Brain microvascular endothelial cell (primary cell): ENCODE measurements around the gene CMC4.

Experiments used
- DNase-seq: peaks from one replicate; pipeline ENCODE4 v3.0.0-alpha.2; 2020
- H3K27ac ChIP-seq: fragments of 250-450 bp; sonication (Bioruptor Pico); 2 replicates; pipeline ENCODE4 v1.5.1; 2020; ENCODE audit warnings: mild to moderate bottlenecking, moderate library complexity
- H3K27me3 ChIP-seq: fragments of 250-450 bp; sonication (Bioruptor Pico); replicated peaks from 2 replicates; pipeline ENCODE4 v1.5.1; 2020; ENCODE audit warnings: mild to moderate bottlenecking
- H3K36me3 ChIP-seq: fragments of 250-450 bp; sonication (Bioruptor Pico); replicated peaks from 2 replicates; pipeline ENCODE4 v1.5.1; 2020; ENCODE audit warnings: mild to moderate bottlenecking
- H3K4me3 ChIP-seq: 2 replicates; pipeline ENCODE4 v1.5.1; 2011; ENCODE audit warnings: low read depth, mild to moderate bottlenecking, control low read depth, low read length, moderate library complexity
- in situ Hi-C: cut with HindIII; loops from 2 replicates; pipeline ENCODE4 v1.10.0; 2017; ENCODE audit warnings: low sequenced_read_pairs, low pct_ligation_motif_present
- TF ChIP-seq, protein P1 (sequence below): IDR thresholded peaks from 2 replicates; pipeline ENCODE4 v1.5.1; 2011; ENCODE audit warnings: low read depth, mild to moderate bottlenecking, moderate library complexity, low read length, control low read depth, inconsistent platforms; ENCODE audit errors: missing control alignments

CMC4 gene

DNA sequence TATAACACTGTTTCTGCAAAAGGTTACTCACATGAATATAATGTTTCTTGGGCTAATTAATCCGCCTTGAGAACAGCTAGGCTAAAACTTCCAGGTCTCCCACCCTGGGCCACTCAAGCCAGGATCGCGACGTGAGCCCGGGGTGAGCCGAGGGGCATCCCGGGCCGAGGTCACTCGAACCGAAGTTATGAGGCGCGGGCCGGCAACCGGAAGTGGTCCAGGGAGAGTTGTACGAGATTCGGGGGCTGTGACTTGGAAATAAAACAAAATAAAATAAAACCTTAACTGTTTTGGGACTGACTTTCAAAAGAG, 317 bp downstream of the CMC4 start:
- peak overlapping the region; percentile 42 for H3K27ac ChIP-seq

DNA sequence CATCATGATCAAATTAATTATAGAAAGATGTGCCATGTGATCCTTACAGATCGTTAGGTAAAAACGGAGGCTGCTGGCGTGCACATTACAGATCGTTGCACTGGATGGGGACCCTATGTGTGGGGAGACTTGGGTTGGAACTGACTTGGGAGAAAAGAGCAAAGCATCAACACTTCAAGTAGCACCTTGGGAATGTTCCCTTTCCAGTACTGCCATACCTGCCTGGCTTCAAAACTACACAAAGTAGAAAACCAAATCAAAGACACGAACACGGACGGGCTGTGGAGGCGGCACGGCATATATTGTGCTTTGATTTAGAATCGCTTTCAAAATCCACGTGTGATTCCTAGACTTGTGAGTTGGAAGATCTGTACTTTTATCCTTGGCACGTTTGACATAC, 898 bp downstream of the CMC4 start:
- TF ChIP-seq, protein P1, sequence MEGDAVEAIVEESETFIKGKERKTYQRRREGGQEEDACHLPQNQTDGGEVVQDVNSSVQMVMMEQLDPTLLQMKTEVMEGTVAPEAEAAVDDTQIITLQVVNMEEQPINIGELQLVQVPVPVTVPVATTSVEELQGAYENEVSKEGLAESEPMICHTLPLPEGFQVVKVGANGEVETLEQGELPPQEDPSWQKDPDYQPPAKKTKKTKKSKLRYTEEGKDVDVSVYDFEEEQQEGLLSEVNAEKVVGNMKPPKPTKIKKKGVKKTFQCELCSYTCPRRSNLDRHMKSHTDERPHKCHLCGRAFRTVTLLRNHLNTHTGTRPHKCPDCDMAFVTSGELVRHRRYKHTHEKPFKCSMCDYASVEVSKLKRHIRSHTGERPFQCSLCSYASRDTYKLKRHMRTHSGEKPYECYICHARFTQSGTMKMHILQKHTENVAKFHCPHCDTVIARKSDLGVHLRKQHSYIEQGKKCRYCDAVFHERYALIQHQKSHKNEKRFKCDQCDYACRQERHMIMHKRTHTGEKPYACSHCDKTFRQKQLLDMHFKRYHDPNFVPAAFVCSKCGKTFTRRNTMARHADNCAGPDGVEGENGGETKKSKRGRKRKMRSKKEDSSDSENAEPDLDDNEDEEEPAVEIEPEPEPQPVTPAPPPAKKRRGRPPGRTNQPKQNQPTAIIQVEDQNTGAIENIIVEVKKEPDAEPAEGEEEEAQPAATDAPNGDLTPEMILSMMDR = no peak
- peak overlapping the region; percentile 68 for H3K4me3 ChIP-seq
- H3K27ac ChIP-seq = no peak overlapping the region
- in situ Hi-C loops = no loop called here
- no peaks in the 10 kb centered on the region for H3K27me3 ChIP-seq
- DNase-seq = no peak
- H3K36me3 ChIP-seq = no peaks in the 10 kb centered on the region

More for the DNA sequence above, 317 bp downstream of the CMC4 start:
- TF ChIP-seq, protein P1 = no peak
- H3K36me3 ChIP-seq = no peaks in the 10 kb centered on the region
- no peak for DNase-seq
- no peaks in the 10 kb centered on the region for H3K27me3 ChIP-seq
- H3K4me3 ChIP-seq = peak overlapping the region; percentile 68
- in situ Hi-C loops = no loop called here

DNA sequence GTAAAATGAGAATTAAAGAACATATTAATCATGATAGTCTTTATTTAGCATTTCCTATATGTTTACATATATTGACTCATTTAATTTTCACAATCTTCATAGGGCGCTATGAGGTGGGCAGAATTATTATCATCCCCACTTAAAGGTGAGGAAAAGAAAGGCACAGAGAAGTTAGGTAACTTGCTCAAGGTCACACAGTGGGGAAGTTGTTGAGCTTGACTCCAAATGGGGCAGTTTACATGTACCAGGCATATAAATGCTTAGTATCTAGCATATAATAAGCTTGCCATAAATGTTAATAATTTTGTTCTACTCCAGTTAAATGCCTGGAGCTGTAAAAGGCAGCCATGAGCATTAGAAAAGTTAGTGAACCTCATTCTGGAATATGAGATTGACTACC, 1.5 kb downstream of the CMC4 start:
- Histone ChIP-seq H3K27ac (no peak overlapping the region), H3K4me3 (peak overlapping the region; percentile 68), H3K27me3 (no peaks in the 10 kb centered on the region), H3K36me3 (no peaks in the 10 kb centered on the region)
- in situ Hi-C loops = no loop called here
- DNase-seq = no peak
- TF ChIP-seq, protein P1 = no peak

DNA sequence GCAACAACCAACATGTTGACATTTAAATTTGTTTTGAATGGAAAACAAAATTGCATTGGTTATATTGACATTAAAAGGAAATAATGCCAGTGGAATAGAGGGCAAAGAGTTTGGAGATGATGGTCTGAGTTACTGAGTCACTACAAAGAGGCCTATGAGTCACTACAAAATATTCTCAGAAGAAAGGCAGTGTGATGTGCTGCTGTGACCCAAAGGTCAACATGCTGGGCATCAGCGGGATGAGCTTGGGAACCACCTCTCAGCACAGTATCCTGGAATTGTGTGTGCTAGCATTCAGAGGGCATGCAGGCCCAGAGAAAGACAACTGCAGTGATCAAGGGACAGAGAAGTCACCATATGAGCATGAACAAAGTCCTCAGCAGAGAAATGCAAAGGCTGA, 2.8 kb downstream of the CMC4 start:
- TF ChIP-seq, protein P1 = no peak
- Histone ChIP-seq H3K27ac (no peak overlapping the region), H3K4me3 (no peak overlapping the region), H3K27me3 (no peaks in the 10 kb centered on the region), H3K36me3 (no peaks in the 10 kb centered on the region)
- in situ Hi-C loops = no loop called here
- DNase-seq = peak; percentile 42

DNA sequence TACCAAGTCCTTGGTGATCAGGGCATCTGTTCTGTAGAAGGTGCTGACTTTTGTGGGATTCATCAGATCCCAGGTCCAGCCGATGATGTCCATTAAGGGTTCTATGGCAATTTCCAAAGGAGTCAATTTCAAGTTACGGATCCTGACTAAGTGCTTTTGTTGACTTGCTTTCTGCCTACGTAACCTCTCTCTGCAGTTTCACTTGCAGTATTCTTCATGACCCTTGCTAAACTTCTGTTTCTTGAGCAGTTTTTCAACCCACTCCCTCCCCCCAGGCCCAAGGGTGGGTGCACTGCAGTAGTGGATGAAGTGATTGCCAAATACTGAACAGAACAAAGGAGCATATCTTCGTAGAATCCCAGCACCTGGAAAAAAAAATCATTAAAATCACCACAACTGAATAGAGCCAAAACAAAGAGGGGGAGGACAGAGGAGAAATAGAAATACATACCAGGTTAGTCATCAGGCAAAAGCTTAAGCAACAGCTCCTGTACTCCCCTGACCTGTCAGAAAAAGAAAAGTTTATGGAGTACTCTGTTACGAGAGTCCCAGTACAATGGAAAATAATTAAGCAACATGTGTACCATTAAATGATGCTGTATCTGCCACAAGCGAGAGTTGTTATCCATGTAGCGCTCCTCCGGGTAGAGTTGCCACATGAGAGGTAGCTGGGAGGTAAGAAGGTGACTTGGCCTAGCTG, 5.8 kb downstream of the CMC4 start:
- TF ChIP-seq, protein P1 = no peak
- no peak for DNase-seq
- Histone ChIP-seq H3K4me3 (no peak overlapping the region), H3K36me3 (no peaks in the 10 kb centered on the region), H3K27ac (no peak overlapping the region), H3K27me3 (no peaks in the 10 kb centered on the region)
- in situ Hi-C loops = no loop called here

DNA sequence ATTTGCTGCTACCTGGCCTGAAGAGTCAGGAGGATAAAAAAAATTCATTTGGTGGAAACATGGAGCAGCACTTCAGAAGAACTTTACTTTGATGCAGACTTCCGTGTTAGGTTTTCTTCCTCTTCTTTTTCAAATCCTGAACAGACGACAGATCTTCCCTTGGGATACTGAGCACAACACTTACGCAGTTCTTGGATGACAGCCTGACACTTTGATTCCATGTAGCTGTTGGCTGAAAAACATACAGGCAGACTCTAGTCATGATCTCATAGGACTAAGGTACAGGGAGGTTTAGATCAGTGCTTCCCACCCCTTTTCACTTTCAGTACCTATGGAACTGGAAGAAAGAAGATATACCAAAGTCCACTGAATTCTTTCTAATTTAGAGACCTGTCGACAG, 9.2 kb downstream of the CMC4 start:
- H3K27ac ChIP-seq = no peak overlapping the region
- no peak overlapping the region for H3K4me3 ChIP-seq

More for the DNA sequence above, 9.2 kb downstream of the CMC4 start:
- in situ Hi-C loops = no loop called here
- no peak for DNase-seq
- no peaks in the 10 kb centered on the region for H3K27me3 ChIP-seq
- H3K36me3 ChIP-seq = no peaks in the 10 kb centered on the region
- TF ChIP-seq, protein P1 = no peak
